ENCODE data around the gene ABR.

- TF ChIP-seq CTCF (IDR thresholded peaks at IDR 0.05 in 8 of 11, conservative IDR thresholded peaks at IDR 0.05 in 3 of 11) (no peak), POLR2AphosphoS5 (IDR thresholded peaks at IDR 0.05) (peak in 2 of 3 donors; percentile 5 to 24), POLR2A (IDR thresholded peaks at IDR 0.05) (no peak)
These were observed 132.5 kb downstream of the ABR start for GRCh38 chr17:1047177-1047878.

Data from spleen (tissue), 7 donors.